Stimulated activated CD8-positive, alpha-beta memory T cell treated with anti-CD3 and anti-CD28 coated beads, Interleukin-15, amount 100 ng/mL, for 4 hours (primary cell): Measurements from ENCODE around the gene TCF4.

Experiments
- DNase-seq, 2 donors: peaks; one replicate each; pipeline ENCODE4 v3.0.0-alpha.2; 2020; ENCODE audit warnings: low read depth in 2 of 2

TCF4 gene

DNA sequence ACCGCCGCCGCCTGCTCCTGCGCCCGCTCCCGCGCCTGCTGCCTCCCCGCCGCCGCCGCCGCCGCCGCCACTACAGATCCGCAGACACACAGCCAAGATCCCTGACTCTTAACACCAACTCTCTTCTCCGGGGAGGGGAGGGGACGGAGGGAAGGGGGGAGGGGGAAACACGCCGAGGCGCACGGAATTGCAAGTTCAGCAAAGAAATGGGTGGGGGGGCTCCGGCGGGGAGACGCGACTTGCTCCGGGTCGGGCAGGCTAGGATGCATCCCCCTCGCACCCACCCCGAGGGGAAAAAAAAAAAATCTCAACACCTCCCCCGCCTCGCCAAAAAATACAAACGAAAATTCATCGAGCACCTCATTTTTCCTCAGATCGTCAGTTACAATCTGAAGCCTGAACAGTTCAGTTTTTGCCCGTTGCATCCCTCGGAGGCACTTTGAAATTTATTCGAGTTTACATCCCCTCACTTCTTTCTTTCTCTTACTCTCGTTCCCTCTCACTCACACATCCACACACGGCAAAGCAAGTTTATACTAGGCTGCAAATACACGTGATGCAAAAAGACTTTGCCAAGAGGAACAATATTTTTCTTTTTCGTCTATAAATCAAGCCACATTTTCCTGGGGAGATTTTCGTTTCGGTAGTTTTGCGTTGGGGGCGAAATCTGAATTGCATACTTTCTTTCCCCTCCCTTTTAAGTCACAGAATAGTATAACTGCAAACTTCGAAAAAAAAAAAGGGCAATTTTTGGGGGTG, at the start of gene TCF4:
TCF4 (minus strand) TSS at position 82 of the 759 bp plus-strand sequence. CDS start 1,076 bp downstream, outside the sequence.
- DNase-seq = no peak

DNA sequence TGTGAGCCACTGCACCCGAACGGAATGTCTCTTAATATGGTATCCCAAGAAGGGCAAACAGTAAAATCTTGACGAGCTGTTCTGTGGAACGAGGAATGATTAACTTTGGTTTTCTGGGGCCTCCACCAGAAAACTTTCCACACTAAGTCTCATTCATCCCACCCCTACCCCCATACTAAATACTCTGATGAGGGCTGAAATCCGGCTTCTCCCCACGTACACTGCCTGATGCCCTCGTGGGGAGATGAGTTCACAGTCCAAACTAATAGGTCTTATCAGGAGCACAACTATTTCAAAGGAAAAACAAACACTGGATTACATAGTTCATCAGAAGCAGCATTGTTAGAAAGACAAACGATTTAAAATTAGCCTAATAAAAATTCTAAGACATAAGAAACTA, 49.2 kb upstream of the TCF4 start:
- no peak for DNase-seq

DNA sequence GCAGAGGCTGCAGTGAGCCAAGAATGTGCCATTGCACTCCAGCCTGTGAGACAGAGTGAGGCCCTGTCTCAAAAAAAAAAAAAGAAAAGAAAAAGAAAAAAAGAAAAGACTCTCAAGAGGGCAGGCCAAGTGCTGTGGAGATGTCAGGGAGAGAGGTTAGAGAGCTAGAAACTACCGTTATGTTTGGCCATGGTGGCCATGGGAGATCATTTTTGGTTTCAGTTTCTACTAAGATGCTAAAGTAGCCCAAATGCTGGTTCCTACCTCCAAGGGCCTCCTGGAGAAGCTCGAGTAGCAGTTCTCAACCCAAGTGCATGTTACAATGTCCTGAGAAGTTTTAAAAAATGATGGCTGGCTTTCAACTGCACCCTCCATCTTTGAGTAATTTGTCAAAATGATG, 47.4 kb upstream of the TCF4 start:
- no peak for DNase-seq

DNA sequence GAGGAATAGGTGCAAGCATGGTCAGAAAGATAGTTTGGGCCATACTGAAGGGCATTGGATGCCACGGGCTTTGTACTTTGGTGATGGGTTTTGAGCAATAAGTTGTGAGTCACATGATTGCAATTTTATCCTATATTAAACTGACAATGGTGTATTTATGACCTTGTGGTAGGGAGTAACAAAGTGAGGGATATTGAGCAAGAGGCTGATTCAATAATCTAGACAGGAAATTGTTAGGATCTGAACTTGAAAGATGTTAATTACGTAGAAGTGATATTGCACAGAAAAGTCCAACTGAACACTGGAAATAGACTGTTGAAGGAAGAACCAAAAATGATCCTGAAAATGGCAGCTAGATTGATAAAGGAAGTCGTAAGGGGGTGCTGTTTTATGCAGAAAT, 46.6 kb upstream of the TCF4 start:
- DNase-seq = no peak

DNA sequence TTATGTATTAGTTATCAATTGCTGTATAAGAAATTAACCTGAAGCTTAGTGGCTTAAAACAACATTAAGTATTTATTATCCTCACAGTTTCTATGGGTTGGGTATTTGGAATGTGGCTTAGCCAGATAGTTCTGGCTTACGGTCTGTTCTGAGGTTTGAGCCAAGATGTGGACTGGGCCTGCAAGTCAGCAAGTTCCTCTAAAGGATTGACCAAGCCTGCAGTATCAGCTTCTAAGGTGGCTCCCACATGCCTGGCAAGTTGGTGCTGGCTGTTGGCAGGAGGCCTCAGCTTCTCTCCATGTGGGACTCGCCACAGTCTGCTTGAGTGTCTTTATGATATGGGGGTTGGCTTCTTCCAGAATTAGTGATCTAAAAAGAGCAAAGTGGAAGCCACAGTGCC, 45.0 kb upstream of the TCF4 start:
- no peak for DNase-seq

DNA sequence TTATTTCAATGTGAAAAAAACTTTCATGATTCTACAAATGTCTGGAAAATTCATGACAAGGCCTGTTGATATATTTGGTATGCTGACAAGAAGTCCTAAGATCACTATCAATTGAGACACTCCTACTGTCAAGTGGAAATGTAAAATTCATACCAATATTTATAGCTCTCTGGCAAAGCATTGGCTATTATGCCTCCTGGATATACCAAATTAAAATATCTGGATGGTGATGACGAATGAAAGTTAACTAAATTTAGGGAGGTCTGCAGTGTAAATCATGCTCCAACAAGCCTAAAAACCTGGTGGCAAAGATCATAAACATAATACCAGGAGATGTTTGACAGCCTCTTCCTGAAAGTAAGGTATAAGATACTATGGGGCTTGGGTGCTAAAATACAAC, 41.1 kb upstream of the TCF4 start:
- no peak for DNase-seq

DNA sequence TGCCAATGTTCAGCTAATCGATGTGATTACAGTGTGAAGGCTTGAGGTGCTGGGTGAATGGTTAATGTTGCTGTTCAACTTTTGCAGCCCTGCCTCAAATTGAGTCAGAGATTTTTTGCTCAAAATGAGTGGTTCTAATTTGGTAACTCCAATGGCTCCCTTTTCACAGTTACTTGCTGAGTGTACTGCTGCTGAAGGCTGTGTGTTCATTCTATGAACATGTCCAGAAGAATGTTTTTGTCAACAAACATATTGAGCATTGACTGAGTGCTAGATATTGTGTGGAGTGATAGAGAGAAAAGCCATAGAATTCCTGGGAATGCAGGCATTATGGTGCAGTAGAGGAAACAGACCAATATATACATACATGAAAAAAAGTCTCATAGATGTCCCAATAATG, 39.0 kb upstream of the TCF4 start:
- DNase-seq = no peak

DNA sequence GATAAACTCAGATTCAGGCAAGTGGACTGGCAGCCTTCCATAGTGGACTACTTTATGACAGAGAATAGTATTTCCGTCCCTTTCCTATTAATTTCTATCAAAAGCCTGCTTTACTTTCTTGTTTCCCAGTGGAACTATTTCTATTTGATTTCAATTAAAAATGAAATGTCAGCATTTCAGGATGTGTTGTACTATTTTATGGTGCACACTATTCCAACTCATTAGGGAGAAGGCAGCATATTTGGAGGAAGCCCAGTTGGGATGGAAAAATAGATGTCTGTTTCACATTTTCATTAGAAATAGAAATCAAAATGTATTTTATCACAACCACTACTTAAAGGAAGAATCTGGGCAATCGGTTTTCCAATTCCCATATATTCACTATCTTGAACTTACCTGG, 37.9 kb upstream of the TCF4 start:
- DNase-seq = no peak

DNA sequence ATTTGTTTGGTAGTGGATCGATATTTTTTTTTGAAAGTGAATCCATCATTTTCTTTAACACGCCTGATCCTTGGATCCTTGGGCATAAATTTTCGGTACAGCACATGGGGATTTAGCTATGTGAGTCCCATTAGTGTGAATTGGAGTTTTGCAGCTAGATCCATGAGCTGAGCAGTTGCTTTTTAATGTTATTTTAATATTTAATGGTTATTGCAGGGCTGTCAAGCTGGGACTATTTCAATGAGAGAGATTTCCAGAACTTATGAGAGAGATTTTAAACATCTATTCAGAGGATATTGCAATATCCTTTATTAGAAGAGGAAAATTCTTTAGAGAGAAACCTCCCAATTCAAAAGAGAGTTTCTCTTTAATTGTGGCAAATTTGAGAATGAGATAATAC, 35.6 kb upstream of the TCF4 start:
- DNase-seq = no peak

DNA sequence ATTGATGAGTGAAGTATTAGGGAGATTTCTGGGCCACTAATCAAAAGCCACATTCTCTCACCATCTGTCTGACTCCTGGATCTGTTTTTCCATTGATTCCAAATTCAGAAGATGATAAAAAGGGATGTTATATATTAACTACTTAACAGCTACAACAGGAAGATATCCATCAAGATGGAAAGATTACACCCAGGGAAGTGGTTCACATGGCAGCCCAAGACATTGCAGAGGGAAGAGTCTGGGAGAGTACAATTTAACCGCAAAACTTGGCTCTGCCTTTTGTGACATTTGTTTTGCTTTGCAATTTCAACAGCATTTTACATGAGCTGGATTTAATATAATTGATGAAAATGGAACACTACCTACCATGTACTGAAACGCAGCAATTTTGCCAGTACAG, 22.5 kb upstream of the TCF4 start:
- DNase-seq = no peak

DNA sequence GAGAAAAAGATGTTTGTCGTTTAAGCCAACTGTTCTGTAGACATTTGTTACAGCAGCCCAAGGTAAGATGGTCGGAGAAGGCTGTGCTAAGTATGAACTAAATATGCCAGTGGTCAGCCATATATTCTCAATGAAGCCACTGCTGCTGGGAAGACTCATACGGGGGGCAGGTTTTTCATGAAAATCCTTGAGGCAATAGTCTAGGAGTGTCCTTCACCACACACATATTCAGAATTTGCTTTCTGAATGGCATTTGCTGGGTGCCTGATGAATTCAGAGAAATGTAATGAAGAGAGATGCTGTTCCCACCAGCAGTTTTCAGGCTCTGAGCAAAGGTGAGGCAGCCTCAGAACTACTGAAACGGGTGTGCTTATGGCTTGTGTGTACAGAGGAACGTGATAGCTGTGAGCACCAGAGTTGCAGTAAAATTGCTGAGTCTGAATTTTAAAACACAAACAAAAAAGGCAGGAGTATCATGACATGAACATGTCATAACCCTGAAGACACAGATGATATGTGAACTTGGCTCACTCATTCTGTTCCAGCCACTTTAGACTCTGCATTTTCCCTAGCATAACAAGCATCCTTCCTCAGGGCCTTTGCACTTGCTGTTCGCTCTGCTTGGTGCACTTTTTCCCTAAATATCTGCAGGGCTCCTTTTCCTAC, 21.3 kb upstream of the TCF4 start:
- DNase-seq = no peak

DNA sequence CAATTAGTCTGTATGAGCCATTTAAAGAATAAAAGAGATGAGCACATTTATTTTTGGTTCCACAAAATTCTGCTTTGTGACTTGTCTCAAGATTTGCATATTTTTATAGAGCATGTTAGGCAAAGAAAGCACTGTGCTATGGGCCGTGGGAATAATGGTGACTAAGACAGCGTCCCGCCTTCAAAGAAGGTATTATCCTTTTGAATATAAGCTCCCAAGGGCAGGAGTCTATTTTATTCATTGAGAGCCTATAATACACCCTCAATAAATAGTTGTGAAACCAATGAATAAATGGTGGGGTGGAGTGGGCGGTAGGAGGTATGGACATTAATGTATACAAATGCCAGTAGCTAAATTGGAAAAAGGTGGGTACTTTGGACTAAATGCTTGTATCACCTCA, 20.5 kb upstream of the TCF4 start:
- DNase-seq = no peak

DNA sequence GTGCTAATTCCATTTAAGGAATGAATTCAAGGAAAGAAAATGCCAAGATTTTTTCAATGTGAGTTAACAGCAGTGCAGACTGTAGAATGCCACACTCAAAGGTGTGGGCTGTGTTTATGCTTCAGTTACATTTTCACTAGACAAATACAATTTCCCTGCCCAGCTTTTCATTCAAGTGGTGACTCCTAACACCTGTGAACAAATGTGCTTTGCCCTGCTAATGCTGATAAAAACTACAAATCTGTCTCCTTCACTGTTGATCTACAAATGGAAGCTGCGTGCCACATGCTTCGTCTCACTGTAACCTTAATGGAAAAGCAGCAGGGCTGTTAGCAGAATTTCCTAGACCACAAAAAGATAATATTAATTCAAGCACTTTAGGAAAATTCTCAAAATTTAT, 19.8 kb upstream of the TCF4 start:
- DNase-seq = no peak

DNA sequence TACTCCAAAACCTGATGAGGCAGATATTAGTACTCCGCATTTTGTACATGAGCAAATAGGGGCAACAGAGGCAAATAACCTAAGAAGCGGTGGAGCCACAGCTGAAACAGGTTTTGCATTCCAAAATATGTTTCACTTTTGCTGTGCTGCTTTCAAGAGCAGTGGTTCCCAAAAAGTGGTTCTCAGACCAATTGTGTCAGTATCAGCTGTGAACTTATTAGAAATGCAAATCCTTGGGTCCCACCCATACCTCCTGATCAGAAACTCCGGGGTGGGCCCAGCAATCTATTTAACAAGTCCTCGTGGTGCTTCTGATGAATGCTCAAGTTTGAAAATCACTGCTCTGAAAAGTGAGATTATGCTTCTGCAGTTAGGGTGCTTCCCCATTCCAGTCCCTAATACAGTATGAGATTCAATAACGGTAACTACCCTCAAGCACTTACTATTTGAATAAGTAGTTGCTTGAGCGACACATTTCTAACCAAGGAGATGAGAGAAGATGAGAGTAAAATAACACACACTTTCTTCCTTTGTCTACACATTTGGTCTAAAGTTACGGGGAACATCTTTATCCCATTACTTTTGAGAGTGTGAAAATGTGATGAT, 17.8 kb upstream of the TCF4 start:
- DNase-seq = no peak

DNA sequence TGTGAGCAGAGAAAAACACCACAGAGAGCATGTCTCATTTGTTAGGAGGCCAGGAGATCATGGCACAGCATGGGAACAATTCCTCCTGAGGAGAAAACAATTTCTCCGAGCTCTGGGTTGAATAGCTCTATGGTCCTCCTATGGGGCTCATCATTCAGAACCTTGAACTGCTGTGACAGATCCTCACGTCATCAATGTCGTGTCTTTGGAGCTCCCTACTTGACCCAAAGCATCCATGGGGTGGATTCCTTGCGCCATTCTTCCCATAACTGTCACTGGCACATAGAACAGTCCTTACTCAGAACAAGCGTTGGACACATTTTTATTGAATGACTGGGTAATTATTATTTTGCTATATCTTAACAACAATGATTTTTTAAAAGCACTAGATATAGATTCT, 15.8 kb upstream of the TCF4 start:
- DNase-seq = no peak

DNA sequence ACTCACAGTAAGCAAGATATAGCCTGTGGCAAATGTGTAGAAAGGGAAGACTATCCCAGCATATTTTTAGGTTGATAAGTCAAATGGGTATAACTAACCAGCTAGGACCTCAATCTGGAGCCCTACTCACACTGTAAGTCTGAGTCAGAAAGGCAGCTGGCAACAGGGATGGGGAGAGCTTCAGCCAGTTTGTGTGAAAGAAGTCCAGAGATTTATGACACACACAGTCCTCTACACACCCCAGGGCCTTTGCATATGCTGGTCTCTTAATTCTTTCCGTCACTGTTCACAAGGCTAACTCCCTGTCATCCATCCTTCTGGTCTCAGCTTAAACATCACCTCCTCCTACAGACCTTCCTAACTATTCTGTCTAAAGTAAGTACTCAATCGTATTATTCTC, 5.9 kb upstream of the TCF4 start:
- DNase-seq = no peak

DNA sequence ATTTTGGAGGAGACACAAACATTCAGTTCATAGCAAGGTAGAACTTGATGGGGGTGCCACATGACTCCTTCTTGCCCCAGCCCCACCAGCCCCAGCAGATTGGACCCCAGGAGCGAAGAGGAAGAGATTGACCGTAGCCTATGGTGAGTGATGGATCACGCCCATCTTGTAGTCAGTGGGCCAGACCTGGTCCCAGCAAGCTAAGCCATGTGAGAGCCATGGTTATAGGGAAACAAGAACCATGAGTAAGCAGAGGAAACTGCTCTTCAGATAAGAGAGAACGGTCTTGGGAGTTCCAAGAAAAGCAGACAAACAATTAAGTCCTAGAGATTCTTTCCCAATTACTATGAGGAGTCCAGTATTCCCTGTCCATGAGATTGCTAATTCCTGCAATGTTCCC, 4.6 kb upstream of the TCF4 start:
- no peak for DNase-seq

DNA sequence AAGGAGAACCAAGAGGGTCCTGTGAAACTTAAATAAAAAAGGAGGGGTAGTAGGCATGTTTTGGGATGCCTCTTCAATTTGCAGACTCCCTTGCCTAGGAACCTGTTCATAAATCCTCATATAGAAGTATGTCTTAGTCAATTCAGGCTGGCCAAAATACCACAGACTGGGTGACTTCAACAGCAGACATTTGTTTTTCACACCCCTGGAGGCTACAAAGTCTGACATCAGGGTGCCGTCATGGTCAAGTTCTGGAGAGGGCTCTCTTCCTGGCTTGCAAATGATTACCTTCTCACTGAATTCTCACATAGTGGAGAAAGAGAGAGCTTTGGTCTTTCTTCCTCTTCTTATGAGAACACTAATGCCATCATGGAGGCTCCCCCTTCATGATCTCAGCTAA, 4.1 kb upstream of the TCF4 start:
- no peak for DNase-seq

DNA sequence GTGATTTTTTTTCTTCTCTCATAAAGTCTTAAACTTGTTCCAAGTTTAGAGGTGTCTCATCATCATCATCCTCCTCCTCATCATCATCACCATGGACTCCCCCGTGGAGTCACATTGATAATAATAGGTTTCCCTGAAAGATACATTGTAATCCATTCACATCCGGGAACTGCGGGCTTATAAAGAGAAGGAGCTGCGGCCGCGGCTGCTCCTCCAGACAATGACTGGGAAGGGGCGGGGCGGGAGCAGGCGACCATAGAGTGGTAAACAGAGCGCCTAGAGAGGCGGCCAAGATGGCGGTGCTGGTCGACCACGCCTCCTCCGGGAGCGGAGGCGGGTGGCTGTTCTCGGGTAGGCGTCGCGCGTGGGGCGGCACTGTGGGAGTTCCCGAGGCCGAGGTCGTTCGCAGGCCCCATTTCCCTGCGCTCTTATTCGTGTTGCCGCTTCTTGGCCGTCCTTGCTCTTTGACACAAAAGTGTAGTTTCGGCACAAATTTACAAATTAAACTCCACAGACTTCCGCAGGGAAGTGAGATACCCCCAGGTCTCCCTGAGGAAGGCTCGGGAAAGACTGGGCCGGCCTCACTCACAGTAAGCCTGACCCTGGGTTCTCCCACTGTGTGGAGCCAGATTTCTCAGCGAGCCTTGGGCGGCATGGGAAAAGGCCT, 1.8 kb upstream of the TCF4 start:
- peak; percentile 50 to 62 for DNase-seq

DNA sequence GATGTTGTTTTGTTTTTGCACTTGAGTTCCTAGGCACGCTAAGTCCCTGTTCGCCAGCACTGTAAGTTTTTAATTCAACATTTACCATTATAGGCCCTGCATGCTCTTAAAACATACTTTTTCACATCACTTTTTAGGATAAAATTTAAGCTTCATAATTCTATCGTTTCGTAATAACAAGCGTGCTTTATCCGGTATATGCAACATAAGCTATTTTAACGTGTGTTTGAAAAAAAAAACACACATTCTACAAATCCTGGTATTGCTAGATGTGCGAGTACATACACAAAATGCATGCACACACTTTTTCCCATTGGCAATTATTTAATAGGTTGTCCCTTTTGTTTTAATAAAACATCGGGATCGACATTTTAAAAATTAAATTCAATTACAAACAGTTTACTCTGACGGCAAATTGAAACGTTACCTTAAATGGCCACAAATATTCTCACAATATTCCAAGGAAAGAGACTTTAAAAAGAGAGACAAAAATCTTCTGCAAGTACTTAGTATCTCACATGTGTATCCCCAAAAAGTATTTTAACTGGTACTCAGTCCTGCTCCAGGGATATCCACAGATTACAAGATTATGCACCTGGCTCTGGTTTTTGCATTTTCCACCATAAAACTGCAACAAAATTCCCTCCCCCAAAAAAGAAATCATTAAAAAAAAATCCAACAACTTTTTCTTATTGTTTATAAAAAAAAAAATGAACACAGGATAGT, 1.0 kb upstream of the TCF4 start:
- no peak for DNase-seq

DNA sequence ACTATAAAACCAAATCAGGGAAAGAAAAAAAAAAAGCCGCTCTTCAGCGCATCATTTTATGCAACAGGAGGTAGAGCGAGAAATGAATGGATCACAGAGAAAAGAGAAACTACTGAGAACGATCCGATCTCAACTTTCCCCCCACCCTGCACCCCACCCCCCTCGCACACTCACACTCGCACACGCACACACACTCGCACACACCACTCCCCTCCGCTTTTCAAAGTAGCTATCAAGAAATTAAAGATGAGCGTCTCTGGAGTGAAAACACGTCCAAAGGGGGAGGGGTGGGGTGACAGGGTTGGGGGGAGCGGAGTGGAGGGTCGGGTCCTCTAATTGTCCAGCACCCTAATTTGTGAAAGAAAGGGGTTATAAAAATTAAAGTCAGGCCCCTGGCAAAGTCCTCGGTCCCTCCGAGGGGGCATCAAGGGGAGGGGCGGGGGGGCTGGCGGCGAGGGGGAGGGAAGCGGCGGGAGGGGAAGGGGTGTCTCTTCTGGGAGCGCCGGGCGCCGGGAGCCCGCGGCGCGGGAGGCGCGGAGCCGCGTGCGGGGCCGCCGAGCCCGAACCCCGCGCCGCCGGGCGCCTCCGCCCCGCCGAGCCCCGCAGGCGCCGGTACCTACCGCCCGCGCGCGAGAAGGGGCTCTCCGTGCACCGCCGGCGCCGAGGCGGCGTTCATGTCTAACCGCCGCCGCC, 428 bp downstream of the TCF4 start:
- DNase-seq = no peak
